Activated T-helper 17 cell treated with anti-CD3 and anti-CD28 coated beads, Interleukin-2, amount 50 U/mL, for 72 hours (primary cell): ENCODE measurements around the gene NCOA1. TPM values are rescaled to one million over a fixed set of nuclear protein-coding genes. Genes with fewer than 3 reads are reported as not detected.

ENCODE experiments used
- ATAC-seq: fragments of 150-1000 bp; cut with Tn5 transposase; replicated peaks from 2 replicates; pipeline ENCODE4 v1.10.0; 2021; ENCODE audit warnings: mild to moderate bottlenecking, moderate library complexity
- H3K27ac Mint-ChIP-seq: one replicate; pipeline ENCODE4 v1.8.0; 2022; ENCODE audit warnings: mixed read lengths
- H3K27me3 Mint-ChIP-seq: one replicate; pipeline ENCODE4 v1.8.0; 2022; ENCODE audit warnings: mixed read lengths
- H3K36me3 Mint-ChIP-seq: one replicate; pipeline ENCODE4 v1.8.0; 2022; ENCODE audit warnings: low read depth, mild to moderate bottlenecking, mixed read lengths
- H3K4me1 Mint-ChIP-seq: one replicate; pipeline ENCODE4 v1.8.0; 2022; ENCODE audit warnings: mixed read lengths
- H3K4me3 Mint-ChIP-seq: one replicate; pipeline ENCODE4 v1.8.0; 2022; ENCODE audit warnings: mild to moderate bottlenecking, mixed read lengths
- H3K9me3 Mint-ChIP-seq: one replicate; pipeline ENCODE4 v1.8.0; 2022; ENCODE audit warnings: mixed read lengths
- total RNA-seq, 2 donors: library from RNA; stranded (reverse); gene quantifications; one replicate each; pipeline ENCODE4 v1.2.3, GENCODE V29; 2022

Gene NCOA1
- total RNA-seq, 2 donors from 2014 or later, result 27.5 to 29.7 TPM

GRCh38 chr2:24819442-24820174 is 328.6 kb downstream of the NCOA1 start:
- Mint-ChIP-seq H3K27ac (no peak overlapping the region), H3K36me3 (peaks cover 100% of the 10 kb centered on the region), H3K27me3 (no peaks in the 10 kb centered on the region), H3K4me3 (no peak overlapping the region), H3K9me3 (no peaks in the 10 kb centered on the region), H3K4me1 (no peaks in the 10 kb centered on the region)
- no peak for ATAC-seq

DNA sequence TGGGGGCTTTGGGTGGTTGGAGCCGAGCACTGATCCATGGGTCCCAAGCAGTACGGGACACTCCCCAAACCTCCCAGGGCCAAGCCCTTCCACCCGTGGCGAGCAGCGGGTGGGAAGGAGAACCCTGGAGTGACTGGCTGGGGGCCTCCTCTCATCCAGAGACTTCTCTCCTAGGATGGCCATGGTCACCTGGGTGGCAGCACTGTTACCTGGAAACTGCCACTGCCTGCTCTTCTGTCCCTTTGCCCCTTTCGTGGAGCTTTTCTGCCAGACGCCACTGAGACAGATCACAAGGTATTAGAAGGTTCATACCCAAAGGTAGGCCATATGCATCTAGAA is 329.1 kb downstream of the NCOA1 start:
- no peaks in the 10 kb centered on the region for H3K9me3 Mint-ChIP-seq
- H3K27ac Mint-ChIP-seq, result no peak overlapping the region

More for the DNA sequence above, 329.1 kb downstream of the NCOA1 start:
- H3K4me3 Mint-ChIP-seq, result no peak overlapping the region
- no peaks in the 10 kb centered on the region for H3K4me1 Mint-ChIP-seq
- H3K36me3 Mint-ChIP-seq, result peaks cover 99% of the 10 kb centered on the region
- no peak for ATAC-seq
- no peaks in the 10 kb centered on the region for H3K27me3 Mint-ChIP-seq

Other genes starting within 250 kb of the NCOA1 start
- gene ITSN2, start 130.7 kb upstream of the NCOA1 start, total RNA-seq, result 10 to 100 TPM; 45.6 to 64.6 TPM